ENCODE measurements around the gene HRH4. TPM values are rescaled to one million over a fixed set of nuclear protein-coding genes. Genes with fewer than 3 reads are reported as not detected.

The HRH4 gene
- total RNA-seq, 1 experiment from 2014 or later: not detected

GRCh38 chr18:24470805-24471204 lies 10.4 kb downstream of the HRH4 start:
- H3K79me1 ChIP-seq (ENCODE audit: insufficient read depth, low read depth, low read length, poor library complexity, severe bottlenecking): no peaks in the 10 kb centered on the region
- no peaks in the 10 kb centered on the region for H4K20me1 ChIP-seq (ENCODE audit: control insufficient read depth, insufficient read depth, insufficient read length)
- H3K27me3 ChIP-seq (ENCODE audit: insufficient read depth, low read length): no peaks in the 10 kb centered on the region
- no peaks in the 10 kb centered on the region for H3K4me1 ChIP-seq (ENCODE audit: insufficient read depth, low read length)
- no peaks in the 10 kb centered on the region for H3K23me2 ChIP-seq (ENCODE audit: insufficient read length, low read depth, low read length, poor library complexity, severe bottlenecking)
- no peak overlapping the region for H3K18ac ChIP-seq (ENCODE audit: insufficient read length, low read depth, low read length)
- H3K27me3 Mint-ChIP-seq (ENCODE audit: low read depth): no peaks in the 10 kb centered on the region
- H3K14ac ChIP-seq (ENCODE audit: insufficient read depth, low read length): no peak overlapping the region
- no peak overlapping the region for H3K4me3 Mint-ChIP-seq
- no CpG with 5 or more reads among the region's 7 CpGs for WGBS (ENCODE audit: extremely low coverage, insufficient read length, low lambda C conversion rate)
- H2AFZ ChIP-seq (ENCODE audit: low read length): no peak overlapping the region
- H3K36me3 Mint-ChIP-seq (ENCODE audit: insufficient read depth in 1 of 3, low read depth in 3 of 3): no peaks in the 10 kb centered on the region
- no peak overlapping the region for H3K27ac ChIP-seq (ENCODE audit: insufficient read length, low read depth, low read length)
- no peak overlapping the region for H2AK5ac ChIP-seq (ENCODE audit: insufficient read length, low read length)
- H2BK15ac ChIP-seq (ENCODE audit: low read depth, low read length): no peak overlapping the region
- H3K27ac Mint-ChIP-seq: no peak overlapping the region
- no peaks in the 10 kb centered on the region for H3K9me3 ChIP-seq (ENCODE audit: control insufficient read depth, low read depth, low read length)
- H4K5ac ChIP-seq (ENCODE audit: insufficient read length, low read depth, low read length): no peak overlapping the region
- H4K8ac ChIP-seq (replicated peaks; ENCODE audit: insufficient read length, low read depth, low read length): no peak overlapping the region
- no peak overlapping the region for H2BK120ac ChIP-seq (ENCODE audit: low read depth, low read length, poor library complexity, severe bottlenecking)
- no peak overlapping the region for H3K56ac ChIP-seq (ENCODE audit: insufficient read length, low read depth, low read length)
- peaks cover 5 to 6% of the 10 kb centered on the region in 2 experiments for H3K4me1 Mint-ChIP-seq
- H2BK5ac ChIP-seq (ENCODE audit: insufficient read length, low read length): no peak overlapping the region
- H3K79me2 ChIP-seq (ENCODE audit: insufficient read depth, low read length): no peaks in the 10 kb centered on the region
- no peak overlapping the region for H2BK12ac ChIP-seq (ENCODE audit: insufficient read length, low read depth, low read length)
- H3K23ac ChIP-seq (ENCODE audit: insufficient read length, low read depth, low read length): no peak overlapping the region
- no peak overlapping the region for H4K91ac ChIP-seq (ENCODE audit: insufficient read length, low read depth, low read length)
- no peak for TF ChIP-seq CTCF (conservative IDR thresholded peaks at IDR 0.05)
- no peak overlapping the region for H3K4me2 ChIP-seq (ENCODE audit: insufficient read depth, insufficient read length, low read length)
- DNase-seq: no peak
- H3K9ac ChIP-seq (ENCODE audit: extremely low read depth, insufficient read length, low read length): no peak overlapping the region
- H3K4ac ChIP-seq (ENCODE audit: low read depth, low read length): no peak overlapping the region
- no peak overlapping the region for H2BK20ac ChIP-seq (ENCODE audit: low read depth, low read length, poor library complexity, severe bottlenecking)
- no peak overlapping the region for H3T11ph ChIP-seq (ENCODE audit: low read length)
- no peaks in the 10 kb centered on the region; a peak in 1 of 5 replicates for H3K9me3 Mint-ChIP-seq

Measured in H9 (cell line).